Heart left ventricle (tissue), 13 donors: ENCODE results near the gene NALCN.

Experiments
- POLR2A ChIP-seq, 2 donors: fragments of 450-650 bp; IDR thresholded peaks; one replicate each; pipeline ENCODE4 v1.6.1; 2017; ENCODE audit warnings: antibody characterized with exemption in 2 of 2, mild to moderate bottlenecking in 2 of 2, moderate library complexity in 2 of 2
- TF ChIP-seq, protein P1 (sequence below), 12 donors: fragments of 200-600 bp; sonication (generic) in 4 of 12; IDR thresholded peaks; one replicate each; pipeline versions ENCODE4 v1.5.0 to v1.8.0; 2018 to 2022; ENCODE audit warnings: antibody characterized with exemption in 12 of 12, mild to moderate bottlenecking in 5 of 12
- donor health status: ischemic (EF 13 %, LVEDD 7.1; RV severe dilation, severe dysfunction).
- donor health status: DM: no; HTN: yes; CAD: no.
- donor health status: DM: no; HTN: no; CAD: no.
- donor health status: ischemic (EF 25% LVEDD 6.9; RV normal size, moderate dysfunction).
- donor health status: ischemic (EF 25% LVEDD 5.7; RV mildly dilated, moderate dysfunction).
- donor health status: ischemic (EF 35%, LVEDD 5.7; RV mildly dilated, moderate dysfunction).
- donor health status: nonischemic (EF 11% LVEDD 7.7; RV severe dilation, severe dysfunction).
- donor health status: DM: yes; HTN: yes; CAD: no.
- donor health status: PGD.
- donor health status: ischemic (EF 29% LVEDD 5.4; RV normal size, mild dysfunction).
- donor health status: nonischemic (EF 23%, LVEDD 6.1; RV moderate dilation, normal function).

- TF ChIP-seq POLR2A (IDR thresholded peaks at IDR 0.05), result no peak
- TF ChIP-seq, protein P1, sequence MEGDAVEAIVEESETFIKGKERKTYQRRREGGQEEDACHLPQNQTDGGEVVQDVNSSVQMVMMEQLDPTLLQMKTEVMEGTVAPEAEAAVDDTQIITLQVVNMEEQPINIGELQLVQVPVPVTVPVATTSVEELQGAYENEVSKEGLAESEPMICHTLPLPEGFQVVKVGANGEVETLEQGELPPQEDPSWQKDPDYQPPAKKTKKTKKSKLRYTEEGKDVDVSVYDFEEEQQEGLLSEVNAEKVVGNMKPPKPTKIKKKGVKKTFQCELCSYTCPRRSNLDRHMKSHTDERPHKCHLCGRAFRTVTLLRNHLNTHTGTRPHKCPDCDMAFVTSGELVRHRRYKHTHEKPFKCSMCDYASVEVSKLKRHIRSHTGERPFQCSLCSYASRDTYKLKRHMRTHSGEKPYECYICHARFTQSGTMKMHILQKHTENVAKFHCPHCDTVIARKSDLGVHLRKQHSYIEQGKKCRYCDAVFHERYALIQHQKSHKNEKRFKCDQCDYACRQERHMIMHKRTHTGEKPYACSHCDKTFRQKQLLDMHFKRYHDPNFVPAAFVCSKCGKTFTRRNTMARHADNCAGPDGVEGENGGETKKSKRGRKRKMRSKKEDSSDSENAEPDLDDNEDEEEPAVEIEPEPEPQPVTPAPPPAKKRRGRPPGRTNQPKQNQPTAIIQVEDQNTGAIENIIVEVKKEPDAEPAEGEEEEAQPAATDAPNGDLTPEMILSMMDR (IDR thresholded peaks at IDR 0.05), result no peak
These were observed 40.9 kb upstream of the NALCN start for GRCh38 chr13:101457176-101457575.
